Midbrain (tissue), 1 donor: ENCODE data around the gene CDC14C.

Experiments
- DNase-seq: peaks from one replicate; lab custom pipeline; 2025; lab: John Stamatoyannopoulos, UW

The CDC14C gene

DNA sequence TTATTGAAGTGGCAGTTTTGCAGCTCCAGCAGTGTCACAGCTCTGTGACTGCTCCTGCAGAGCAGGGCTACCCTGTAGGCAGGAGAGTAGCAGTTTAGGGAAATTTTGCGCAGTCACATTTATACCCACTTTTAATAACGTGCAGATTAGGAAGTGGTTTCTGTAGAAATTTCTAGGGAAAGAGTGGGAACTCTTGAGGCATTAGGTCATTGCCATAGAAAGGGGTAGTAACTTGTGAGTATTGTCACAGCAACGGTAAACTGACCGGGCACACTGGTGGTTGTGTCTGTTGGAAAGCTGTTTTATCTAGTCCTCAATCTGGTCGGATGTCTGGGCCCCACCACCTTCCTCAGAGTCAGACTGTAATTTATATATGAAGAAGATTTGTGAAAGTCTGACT is 51.9 kb downstream of the CDC14C start:
- DNase-seq, result no peak

DNA sequence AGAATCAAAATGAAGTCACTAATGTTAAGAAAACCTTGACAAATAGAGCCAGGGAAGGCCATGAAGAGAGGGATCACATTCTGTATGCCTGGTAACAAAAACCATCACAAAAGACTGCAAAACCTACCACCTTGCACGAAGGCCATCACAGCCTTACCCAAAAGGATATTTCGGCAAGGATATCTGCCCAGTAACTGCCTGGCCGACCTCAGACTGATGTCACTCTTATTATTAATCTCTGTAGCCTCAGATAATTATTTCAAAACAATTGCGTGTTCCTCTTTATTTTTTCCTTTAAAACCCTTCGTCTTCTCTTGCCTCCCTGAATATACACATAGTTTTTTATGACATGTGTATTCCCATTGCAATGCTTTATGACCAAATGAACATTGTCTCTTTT is 52.5 kb downstream of the CDC14C start:
- no peak for DNase-seq
